Brain microvascular endothelial cell (primary cell): ENCODE data around the gene WWOX.

Experiments used
- DNase-seq: peaks from one replicate; pipeline ENCODE4 v3.0.0-alpha.2; 2020
- H3K27ac ChIP-seq: fragments of 250-450 bp; sonication (Bioruptor Pico); 2 replicates; pipeline ENCODE4 v1.5.1; 2020; ENCODE audit warnings: mild to moderate bottlenecking, moderate library complexity
- H3K27me3 ChIP-seq: fragments of 250-450 bp; sonication (Bioruptor Pico); replicated peaks from 2 replicates; pipeline ENCODE4 v1.5.1; 2020; ENCODE audit warnings: mild to moderate bottlenecking
- H3K36me3 ChIP-seq: fragments of 250-450 bp; sonication (Bioruptor Pico); replicated peaks from 2 replicates; pipeline ENCODE4 v1.5.1; 2020; ENCODE audit warnings: mild to moderate bottlenecking
- H3K4me3 ChIP-seq: 2 replicates; pipeline ENCODE4 v1.5.1; 2011; ENCODE audit warnings: low read depth, mild to moderate bottlenecking, control low read depth, low read length, moderate library complexity
- CTCF ChIP-seq: IDR thresholded peaks from 2 replicates; pipeline ENCODE4 v1.5.1; 2011; ENCODE audit warnings: low read depth, mild to moderate bottlenecking, moderate library complexity, low read length, control low read depth, inconsistent platforms; ENCODE audit errors: missing control alignments
- in situ Hi-C: cut with HindIII; loops from 2 replicates; pipeline ENCODE4 v1.10.0; 2017; ENCODE audit warnings: low sequenced_read_pairs, low pct_ligation_motif_present

The WWOX gene

GRCh38 chr16:78122774-78123315 lies 23.4 kb downstream of the WWOX start:
- no peak overlapping the region for H3K4me3 ChIP-seq
- H3K27ac ChIP-seq: peak overlapping the region; percentile 20
- peak; percentile 10 for DNase-seq
- TF ChIP-seq CTCF: no peak
- H3K36me3 ChIP-seq: no peaks in the 10 kb centered on the region
- in situ Hi-C loops: no loop called here
- H3K27me3 ChIP-seq: no peaks in the 10 kb centered on the region

DNA sequence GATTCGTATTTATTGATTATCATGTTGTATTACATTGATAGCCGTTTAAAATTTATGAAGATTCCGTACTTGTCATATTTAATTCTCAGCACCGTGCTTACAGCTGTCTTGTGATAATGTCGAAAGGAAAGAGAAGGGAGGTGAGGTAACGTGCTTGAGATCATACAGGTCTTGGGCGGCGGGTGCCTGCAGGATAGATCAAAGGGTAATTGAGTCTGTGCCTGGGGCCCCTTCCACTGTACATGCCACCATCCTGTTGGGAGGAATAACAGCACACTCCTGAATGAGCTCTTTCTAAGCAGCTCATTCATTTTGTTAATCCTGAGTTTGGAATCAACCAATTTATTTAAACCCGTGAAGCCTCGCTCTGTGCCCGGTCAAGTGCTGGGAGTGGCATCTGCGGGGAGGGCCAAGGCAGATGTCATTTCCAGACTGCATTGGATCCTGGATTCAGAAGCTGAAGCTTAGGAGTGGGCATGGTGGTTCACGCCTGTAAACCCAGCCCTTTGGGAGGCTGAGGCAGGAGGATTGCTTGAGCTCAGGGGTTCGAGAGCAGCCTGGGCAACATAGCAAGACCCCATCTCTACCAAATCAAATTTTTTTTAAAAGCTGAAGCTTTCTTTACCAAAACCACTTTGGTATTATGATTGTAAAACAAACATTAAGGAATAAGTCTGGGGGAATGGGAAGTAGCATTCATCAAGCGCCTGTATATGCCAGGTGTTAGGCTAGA lies 25.8 kb downstream of the WWOX start:
- Histone ChIP-seq H3K27ac (no peak overlapping the region), H3K27me3 (no peaks in the 10 kb centered on the region), H3K36me3 (no peaks in the 10 kb centered on the region), H3K4me3 (no peak overlapping the region)
- in situ Hi-C loops: no loop called here
- no peak for DNase-seq
- TF ChIP-seq CTCF: no peak

- Histone ChIP-seq H3K27ac (no peak overlapping the region), H3K36me3 (no peaks in the 10 kb centered on the region), H3K27me3 (no peaks in the 10 kb centered on the region), H3K4me3 (no peak overlapping the region)
- no peak for TF ChIP-seq CTCF
- in situ Hi-C loops: no loop called here
- no peak for DNase-seq
Measured at GRCh38 chr16:78126662-78127061, 27.2 kb downstream of the WWOX start.

DNA sequence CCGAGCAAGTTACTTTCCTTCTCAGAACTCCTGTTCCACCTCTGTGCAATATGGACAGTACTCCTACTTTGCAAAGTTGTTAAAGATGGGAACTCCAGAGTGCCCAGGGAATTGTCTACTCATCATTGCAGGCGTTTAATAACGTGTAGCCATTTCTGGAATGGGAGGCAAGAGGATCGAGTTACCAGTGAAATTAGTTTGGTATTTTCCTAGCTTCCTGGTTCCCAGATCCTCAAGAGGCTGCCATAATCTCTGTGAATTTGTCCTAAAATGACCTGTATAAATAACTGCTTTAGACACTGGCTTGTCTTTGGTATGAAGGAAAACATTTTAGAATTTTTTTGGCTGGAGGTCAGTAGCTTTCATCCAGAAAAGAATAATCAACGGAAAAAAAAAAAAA lies 27.7 kb downstream of the WWOX start:
- H3K4me3 ChIP-seq: no peak overlapping the region
- in situ Hi-C loops: no loop called here
- no peaks in the 10 kb centered on the region for H3K27me3 ChIP-seq
- no peak for TF ChIP-seq CTCF
- peak; percentile 3 for DNase-seq
- no peaks in the 10 kb centered on the region for H3K36me3 ChIP-seq
- H3K27ac ChIP-seq: no peak overlapping the region

DNA sequence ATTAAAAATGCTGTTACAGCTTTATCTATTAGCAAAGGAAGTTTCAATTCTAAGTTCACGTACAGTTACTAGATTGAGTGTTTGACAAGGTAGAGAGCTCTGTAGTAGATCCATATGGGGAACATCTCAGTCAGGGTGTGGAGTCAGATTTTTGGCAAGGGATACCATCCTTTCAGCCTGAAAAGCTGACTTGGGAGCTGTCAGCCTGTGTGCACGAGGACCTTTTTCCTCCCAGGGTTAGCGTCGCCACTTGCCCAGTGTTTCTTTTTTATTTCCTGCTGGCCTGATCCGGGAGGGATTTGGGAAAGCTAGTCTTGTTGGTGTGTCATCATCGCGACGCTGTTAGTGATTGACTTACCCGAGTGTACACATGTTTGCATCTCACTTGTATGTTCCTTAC lies 29.5 kb downstream of the WWOX start:
- no peaks in the 10 kb centered on the region for H3K27me3 ChIP-seq
- no peak for TF ChIP-seq CTCF
- H3K4me3 ChIP-seq: no peak overlapping the region
- no peaks in the 10 kb centered on the region for H3K36me3 ChIP-seq
- no peak for DNase-seq
- in situ Hi-C loops: no loop called here
- no peak overlapping the region for H3K27ac ChIP-seq

DNA sequence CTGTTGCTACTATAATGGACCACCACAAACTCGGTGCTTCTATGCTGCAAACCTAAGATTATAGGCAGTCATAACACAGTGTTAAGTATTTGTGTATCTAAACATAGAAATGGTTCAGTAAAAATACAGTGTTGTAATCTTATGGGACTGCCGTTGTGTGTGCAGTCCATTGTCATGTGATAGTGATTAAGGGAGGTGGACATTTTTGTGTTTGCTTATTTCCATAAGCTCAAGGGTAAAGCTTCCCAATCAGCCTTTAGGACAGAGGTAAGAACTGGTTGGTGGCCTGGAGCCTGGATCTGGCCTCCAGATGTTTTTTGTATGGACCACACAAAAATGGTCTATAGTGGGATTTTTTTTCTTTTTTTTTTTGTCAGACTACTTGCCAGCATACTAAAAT lies 29.9 kb downstream of the WWOX start:
- in situ Hi-C loops: no loop called here
- DNase-seq: no peak

More for the DNA sequence above, 29.9 kb downstream of the WWOX start:
- Histone ChIP-seq H3K27ac (no peak overlapping the region), H3K27me3 (no peaks in the 10 kb centered on the region), H3K36me3 (no peaks in the 10 kb centered on the region), H3K4me3 (no peak overlapping the region)
- TF ChIP-seq CTCF: no peak
